MM.1S (cell line): ENCODE results near the gene ZMYM3.

Source experiments
- CTCF ChIP-seq: fragments of 300-600 bp; sonication (generic); IDR thresholded peaks from 2 replicates; pipeline ENCODE4 v1.5.1; 2016; ENCODE audit warnings: antibody characterized with exemption, low read length, mixed read lengths
- EZH2 ChIP-seq: fragments of 300-600 bp; sonication (generic); optimal IDR thresholded peaks from 2 replicates; pipeline ENCODE3; 2017; ENCODE audit warnings: low read depth, mild to moderate bottlenecking, antibody characterized with exemption, low read length, mixed read lengths
- EZH2phosphoT487 ChIP-seq: fragments of 300-600 bp; sonication (generic); IDR thresholded peaks from 2 replicates; pipeline ENCODE4 v1.6.1; 2018; ENCODE audit warnings: antibody characterized with exemption, low read length

GRCh38 chrX:71214152-71214551 is 39.8 kb downstream of the ZMYM3 start:
- TF ChIP-seq CTCF, result no peak
- TF ChIP-seq EZH2, result no peak
- TF ChIP-seq EZH2phosphoT487, result no peak
